ENCODE measurements around the gene AGT. TPM values are rescaled to one million over a fixed set of nuclear protein-coding genes. Genes with fewer than 3 reads are reported as not detected.

Gene AGT
- total RNA-seq, 1 donor from 2014 or later, result 54.6 TPM

- H3K36me3 ChIP-seq, result peaks cover 86% of the 10 kb centered on the region
- intact Hi-C loops (cut with micrococcal nuclease), result no loop called here
- DNase-seq, result no peak
- no peak overlapping the region for H3K4me3 ChIP-seq
- H3K9me3 ChIP-seq (replicated peaks), result no peaks in the 10 kb centered on the region
- no peak overlapping the region for H3K27ac ChIP-seq (replicated peaks)
- no peaks in the 10 kb centered on the region for H3K27me3 ChIP-seq (ENCODE audit: low read depth)
- H3K4me1 ChIP-seq, result peaks cover 25% of the 10 kb centered on the region
- TF ChIP-seq CTCF (IDR thresholded peaks at IDR 0.05; ENCODE audit: borderline replicate concordance), result no peak
Measured at GRCh38 chr1:230679192-230679591, 34.7 kb downstream of the AGT start.

DNA sequence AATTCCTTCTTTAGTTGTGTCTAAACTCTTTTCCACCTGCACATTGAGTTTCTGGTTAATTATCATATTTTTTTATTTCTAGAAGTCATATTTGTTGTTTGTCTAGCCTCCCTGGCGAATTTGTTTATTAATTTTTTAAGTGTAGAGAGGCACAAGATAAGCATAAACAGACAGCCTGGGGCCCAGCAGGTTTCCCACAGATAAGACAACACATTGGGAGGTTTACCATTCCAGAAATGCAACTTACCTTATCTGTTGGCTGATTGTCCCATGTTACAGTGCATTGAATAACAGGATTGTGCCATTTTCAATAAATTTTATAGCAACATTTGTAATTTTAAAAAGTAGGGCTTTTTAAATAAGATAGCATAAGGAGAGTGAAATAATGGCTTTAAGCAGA is 36.7 kb downstream of the AGT start:
- H3K27me3 ChIP-seq (ENCODE audit: low read depth), result no peaks in the 10 kb centered on the region
- no peak overlapping the region for H3K27ac ChIP-seq (replicated peaks)
- peaks cover 86% of the 10 kb centered on the region for H3K36me3 ChIP-seq
- no peaks in the 10 kb centered on the region for H3K9me3 ChIP-seq (replicated peaks)
- intact Hi-C loops (cut with micrococcal nuclease), result no loop called here
- H3K4me3 ChIP-seq, result no peak overlapping the region
- no peak for TF ChIP-seq CTCF (IDR thresholded peaks at IDR 0.05; ENCODE audit: borderline replicate concordance)
- H3K4me1 ChIP-seq, result peaks cover 11% of the 10 kb centered on the region
- no peak for DNase-seq

DNA sequence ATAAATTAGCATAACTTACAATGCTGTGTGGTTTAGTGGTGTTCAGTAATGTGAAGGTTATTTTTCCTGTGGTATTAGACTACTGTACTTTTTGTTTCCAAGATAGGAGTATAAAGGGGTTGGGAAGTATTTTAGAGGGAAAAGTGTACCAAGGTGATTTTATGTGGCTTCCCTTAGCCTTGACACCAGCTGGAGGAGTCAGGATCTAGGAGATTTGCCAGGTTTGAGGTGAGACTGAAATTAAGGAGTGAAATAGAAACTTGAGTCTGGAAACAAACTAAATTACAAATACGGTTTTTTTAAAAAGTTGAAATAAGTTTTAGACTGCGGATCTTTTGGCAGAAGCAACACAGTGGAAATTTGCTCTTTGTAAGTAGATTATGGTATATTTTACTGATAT is 39.3 kb downstream of the AGT start:
- H3K36me3 ChIP-seq, result peaks cover 95% of the 10 kb centered on the region
- H3K4me1 ChIP-seq, result no peaks in the 10 kb centered on the region
- intact Hi-C loops (cut with micrococcal nuclease), result no loop called here

GRCh38 chr1:230669543-230669942 is 44.4 kb downstream of the AGT start:
- Histone ChIP-seq H3K27ac (replicated peaks) (no peak overlapping the region), H3K4me1 (no peaks in the 10 kb centered on the region), H3K27me3 (ENCODE audit: low read depth) (no peaks in the 10 kb centered on the region), H3K36me3 (peaks cover 97% of the 10 kb centered on the region), H3K9me3 (replicated peaks) (no peaks in the 10 kb centered on the region), H3K4me3 (no peak overlapping the region)
- TF ChIP-seq CTCF (IDR thresholded peaks at IDR 0.05; ENCODE audit: borderline replicate concordance), result no peak
- intact Hi-C loops (cut with micrococcal nuclease), result no loop called here
- DNase-seq, result no peak

More for the DNA sequence above, 39.3 kb downstream of the AGT start:
- DNase-seq, result no peak
- Histone ChIP-seq H3K27me3 (ENCODE audit: low read depth) (no peaks in the 10 kb centered on the region), H3K9me3 (replicated peaks) (no peaks in the 10 kb centered on the region), H3K27ac (replicated peaks) (no peak overlapping the region), H3K4me3 (no peak overlapping the region)
- TF ChIP-seq CTCF (IDR thresholded peaks at IDR 0.05; ENCODE audit: borderline replicate concordance), result no peak

DNA sequence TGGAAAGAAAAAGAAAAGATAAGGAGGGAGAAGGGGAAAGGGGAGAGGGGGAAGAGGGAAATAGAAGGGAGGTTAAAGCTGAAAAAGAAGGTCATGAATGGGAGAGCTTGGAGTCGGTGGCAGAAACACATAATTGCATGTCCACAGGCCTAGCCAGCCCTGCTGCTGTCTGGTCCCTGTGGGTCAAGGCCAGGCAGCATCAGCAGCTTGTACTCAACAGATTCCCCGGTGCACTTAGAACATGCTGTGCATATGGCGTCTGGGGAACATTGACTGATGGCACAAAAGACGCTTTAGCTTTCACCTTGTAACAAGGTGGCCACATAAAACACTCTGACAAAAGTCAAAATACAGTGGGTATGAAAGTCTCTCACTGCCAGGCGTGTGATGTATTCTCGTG is 45.7 kb downstream of the AGT start:
- Histone ChIP-seq H3K4me1 (no peaks in the 10 kb centered on the region), H3K36me3 (peaks cover 98% of the 10 kb centered on the region), H3K4me3 (no peak overlapping the region), H3K27ac (replicated peaks) (no peak overlapping the region), H3K27me3 (ENCODE audit: low read depth) (no peaks in the 10 kb centered on the region), H3K9me3 (replicated peaks) (no peaks in the 10 kb centered on the region)
- no peak for DNase-seq
- intact Hi-C loops (cut with micrococcal nuclease), result no loop called here
- no peak for TF ChIP-seq CTCF (IDR thresholded peaks at IDR 0.05; ENCODE audit: borderline replicate concordance)

DNA sequence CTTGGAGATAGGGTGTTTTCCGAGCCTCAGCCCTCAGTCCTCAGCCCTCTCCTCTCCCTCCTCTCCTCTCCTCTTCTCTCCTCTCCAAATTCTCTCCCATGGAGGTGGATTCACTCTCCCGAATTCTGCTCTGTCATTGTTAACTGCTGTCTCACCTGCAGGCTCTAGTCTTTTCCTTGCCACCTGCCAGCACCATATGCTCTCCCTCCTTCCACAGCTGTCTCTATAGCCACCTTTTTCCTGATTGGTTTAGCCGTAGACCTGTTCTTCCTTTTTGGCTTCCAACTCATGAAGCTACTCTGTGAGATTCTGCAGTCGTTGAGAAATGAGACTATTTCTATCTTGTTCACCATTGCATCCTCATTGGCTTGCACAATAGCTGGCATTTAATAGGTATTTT is 51.9 kb downstream of the AGT start:
- H3K4me1 ChIP-seq, result no peaks in the 10 kb centered on the region
- no peak overlapping the region for H3K4me3 ChIP-seq
- no peak for DNase-seq
- no peaks in the 10 kb centered on the region for H3K27me3 ChIP-seq (ENCODE audit: low read depth)
- no peaks in the 10 kb centered on the region for H3K9me3 ChIP-seq (replicated peaks)
- intact Hi-C loops (cut with micrococcal nuclease), result no loop called here
- no peak overlapping the region for H3K27ac ChIP-seq (replicated peaks)
- TF ChIP-seq CTCF (IDR thresholded peaks at IDR 0.05; ENCODE audit: borderline replicate concordance), result no peak
- H3K36me3 ChIP-seq, result peaks cover 77% of the 10 kb centered on the region
